Neural cell (in vitro differentiated cells): ENCODE measurements around the gene TKTL2.

Experiments
- EP300 ChIP-seq: fragments of 450-650 bp; conservative IDR thresholded peaks from 2 replicates; pipeline ENCODE4 v1.6.1; 2014; ENCODE audit warnings: antibody characterized with exemption, mild to moderate bottlenecking, moderate library complexity; ENCODE audit not compliant: poor library complexity, severe bottlenecking
- EZH2 ChIP-seq: fragments of 200-600, 300-800 bp; shearing (Covaris generic), sonication (generic); IDR thresholded peaks from 2 replicates; pipeline ENCODE4 v1.6.1; 2014; ENCODE audit warnings: antibody characterized with exemption, low read length, borderline replicate concordance, mild to moderate bottlenecking; ENCODE audit not compliant: insufficient read depth, poor library complexity, severe bottlenecking
- MXI1 ChIP-seq: fragments of 450-650 bp; conservative IDR thresholded peaks from 2 replicates; pipeline ENCODE4 v1.6.1; 2014; ENCODE audit warnings: antibody characterized with exemption, mild to moderate bottlenecking; ENCODE audit not compliant: poor library complexity, severe bottlenecking
- POLR2AphosphoS5 ChIP-seq: IDR thresholded peaks from 2 replicates; pipeline ENCODE4 v1.6.1; 2012
- RAD21 ChIP-seq: fragments of 450-650 bp; conservative IDR thresholded peaks from 2 replicates; pipeline ENCODE4 v1.6.1; 2014; ENCODE audit warnings: antibody characterized with exemption, mild to moderate bottlenecking, moderate library complexity
- SMC3 ChIP-seq: fragments of 450-650 bp; conservative IDR thresholded peaks from 2 replicates; pipeline ENCODE4 v1.6.1; 2014; ENCODE audit warnings: antibody characterized with exemption, mild to moderate bottlenecking, moderate library complexity; ENCODE audit not compliant: poor library complexity
- TAF1 ChIP-seq: IDR thresholded peaks from 2 replicates; pipeline ENCODE4 v1.6.1; 2012; ENCODE audit warnings: low read depth
- TF ChIP-seq, protein P1 (sequence below): fragments of 450-650 bp; IDR thresholded peaks from 2 replicates; pipeline ENCODE4 v1.5.1; 2014; ENCODE audit warnings: antibody characterized with exemption, mild to moderate bottlenecking, moderate library complexity; ENCODE audit not compliant: poor library complexity, severe bottlenecking
- TF ChIP-seq, protein P2 (sequence below): IDR thresholded peaks from 2 replicates; pipeline ENCODE4 v1.6.1; 2012; ENCODE audit warnings: borderline replicate concordance

DNA sequence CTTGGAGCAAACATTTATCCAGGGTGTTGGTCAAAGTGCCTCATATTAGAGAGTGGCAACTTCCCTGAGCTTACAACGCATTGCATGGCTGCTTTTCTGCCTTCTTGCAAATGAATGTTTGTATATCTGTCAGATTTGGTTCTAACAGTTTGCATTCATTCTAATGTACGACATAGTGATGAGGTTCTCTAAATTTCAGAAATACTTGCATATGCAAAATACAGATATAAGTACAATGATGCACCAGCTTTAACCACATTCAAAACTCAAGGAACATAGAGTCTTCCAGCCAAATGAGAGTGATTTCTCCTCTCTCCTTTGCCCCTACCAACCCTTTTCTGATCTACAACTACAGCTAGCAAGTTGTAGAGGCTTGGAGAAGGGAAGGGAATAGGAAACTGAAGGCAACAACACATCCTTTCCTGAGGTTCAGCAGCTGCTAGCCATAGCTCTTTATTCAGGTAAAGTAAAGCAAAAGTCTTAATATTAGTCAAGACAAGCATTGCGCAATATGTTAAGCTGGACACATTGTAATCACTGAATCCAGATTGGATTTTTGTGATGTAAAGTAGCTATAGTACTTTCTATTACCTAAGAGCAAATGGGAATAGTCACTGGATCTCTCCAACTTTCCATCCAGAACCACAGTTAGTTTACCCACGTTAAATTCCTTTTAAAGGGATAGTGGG, 6.3 kb downstream of the TKTL2 start:
- TF ChIP-seq, protein P1, sequence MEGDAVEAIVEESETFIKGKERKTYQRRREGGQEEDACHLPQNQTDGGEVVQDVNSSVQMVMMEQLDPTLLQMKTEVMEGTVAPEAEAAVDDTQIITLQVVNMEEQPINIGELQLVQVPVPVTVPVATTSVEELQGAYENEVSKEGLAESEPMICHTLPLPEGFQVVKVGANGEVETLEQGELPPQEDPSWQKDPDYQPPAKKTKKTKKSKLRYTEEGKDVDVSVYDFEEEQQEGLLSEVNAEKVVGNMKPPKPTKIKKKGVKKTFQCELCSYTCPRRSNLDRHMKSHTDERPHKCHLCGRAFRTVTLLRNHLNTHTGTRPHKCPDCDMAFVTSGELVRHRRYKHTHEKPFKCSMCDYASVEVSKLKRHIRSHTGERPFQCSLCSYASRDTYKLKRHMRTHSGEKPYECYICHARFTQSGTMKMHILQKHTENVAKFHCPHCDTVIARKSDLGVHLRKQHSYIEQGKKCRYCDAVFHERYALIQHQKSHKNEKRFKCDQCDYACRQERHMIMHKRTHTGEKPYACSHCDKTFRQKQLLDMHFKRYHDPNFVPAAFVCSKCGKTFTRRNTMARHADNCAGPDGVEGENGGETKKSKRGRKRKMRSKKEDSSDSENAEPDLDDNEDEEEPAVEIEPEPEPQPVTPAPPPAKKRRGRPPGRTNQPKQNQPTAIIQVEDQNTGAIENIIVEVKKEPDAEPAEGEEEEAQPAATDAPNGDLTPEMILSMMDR = no peak
- TF ChIP-seq, protein P2, sequence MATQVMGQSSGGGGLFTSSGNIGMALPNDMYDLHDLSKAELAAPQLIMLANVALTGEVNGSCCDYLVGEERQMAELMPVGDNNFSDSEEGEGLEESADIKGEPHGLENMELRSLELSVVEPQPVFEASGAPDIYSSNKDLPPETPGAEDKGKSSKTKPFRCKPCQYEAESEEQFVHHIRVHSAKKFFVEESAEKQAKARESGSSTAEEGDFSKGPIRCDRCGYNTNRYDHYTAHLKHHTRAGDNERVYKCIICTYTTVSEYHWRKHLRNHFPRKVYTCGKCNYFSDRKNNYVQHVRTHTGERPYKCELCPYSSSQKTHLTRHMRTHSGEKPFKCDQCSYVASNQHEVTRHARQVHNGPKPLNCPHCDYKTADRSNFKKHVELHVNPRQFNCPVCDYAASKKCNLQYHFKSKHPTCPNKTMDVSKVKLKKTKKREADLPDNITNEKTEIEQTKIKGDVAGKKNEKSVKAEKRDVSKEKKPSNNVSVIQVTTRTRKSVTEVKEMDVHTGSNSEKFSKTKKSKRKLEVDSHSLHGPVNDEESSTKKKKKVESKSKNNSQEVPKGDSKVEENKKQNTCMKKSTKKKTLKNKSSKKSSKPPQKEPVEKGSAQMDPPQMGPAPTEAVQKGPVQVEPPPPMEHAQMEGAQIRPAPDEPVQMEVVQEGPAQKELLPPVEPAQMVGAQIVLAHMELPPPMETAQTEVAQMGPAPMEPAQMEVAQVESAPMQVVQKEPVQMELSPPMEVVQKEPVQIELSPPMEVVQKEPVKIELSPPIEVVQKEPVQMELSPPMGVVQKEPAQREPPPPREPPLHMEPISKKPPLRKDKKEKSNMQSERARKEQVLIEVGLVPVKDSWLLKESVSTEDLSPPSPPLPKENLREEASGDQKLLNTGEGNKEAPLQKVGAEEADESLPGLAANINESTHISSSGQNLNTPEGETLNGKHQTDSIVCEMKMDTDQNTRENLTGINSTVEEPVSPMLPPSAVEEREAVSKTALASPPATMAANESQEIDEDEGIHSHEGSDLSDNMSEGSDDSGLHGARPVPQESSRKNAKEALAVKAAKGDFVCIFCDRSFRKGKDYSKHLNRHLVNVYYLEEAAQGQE = no peak
- TF ChIP-seq EZH2 (no peak), POLR2AphosphoS5 (no peak), TAF1 (no peak), EP300 (no peak), RAD21 (no peak), SMC3 (no peak), MXI1 (no peak)
